Hepatocyte (in vitro differentiated cells): ENCODE measurements around the gene RASA3.

ENCODE experiments used
- EZH2 ChIP-seq: fragments of 200-600 bp; sonication (generic); IDR thresholded peaks from 2 replicates; pipeline ENCODE4 v1.6.1; 2016; ENCODE audit warnings: antibody characterized with exemption, mild to moderate bottlenecking, borderline replicate concordance
- EZH2phosphoT487 ChIP-seq: fragments of 200-600 bp; sonication (generic); IDR thresholded peaks from one replicate; pipeline ENCODE4 v1.6.1; 2018; ENCODE audit warnings: antibody characterized with exemption, mild to moderate bottlenecking, low read depth, moderate library complexity; ENCODE audit not compliant: unreplicated experiment, severe bottlenecking
- TF ChIP-seq, protein P1 (sequence below): fragments of 200-600 bp; sonication (generic); IDR thresholded peaks from 2 replicates; pipeline ENCODE4 v1.5.1; 2016; ENCODE audit warnings: antibody characterized with exemption, mild to moderate bottlenecking; ENCODE audit not compliant: poor library complexity

DNA sequence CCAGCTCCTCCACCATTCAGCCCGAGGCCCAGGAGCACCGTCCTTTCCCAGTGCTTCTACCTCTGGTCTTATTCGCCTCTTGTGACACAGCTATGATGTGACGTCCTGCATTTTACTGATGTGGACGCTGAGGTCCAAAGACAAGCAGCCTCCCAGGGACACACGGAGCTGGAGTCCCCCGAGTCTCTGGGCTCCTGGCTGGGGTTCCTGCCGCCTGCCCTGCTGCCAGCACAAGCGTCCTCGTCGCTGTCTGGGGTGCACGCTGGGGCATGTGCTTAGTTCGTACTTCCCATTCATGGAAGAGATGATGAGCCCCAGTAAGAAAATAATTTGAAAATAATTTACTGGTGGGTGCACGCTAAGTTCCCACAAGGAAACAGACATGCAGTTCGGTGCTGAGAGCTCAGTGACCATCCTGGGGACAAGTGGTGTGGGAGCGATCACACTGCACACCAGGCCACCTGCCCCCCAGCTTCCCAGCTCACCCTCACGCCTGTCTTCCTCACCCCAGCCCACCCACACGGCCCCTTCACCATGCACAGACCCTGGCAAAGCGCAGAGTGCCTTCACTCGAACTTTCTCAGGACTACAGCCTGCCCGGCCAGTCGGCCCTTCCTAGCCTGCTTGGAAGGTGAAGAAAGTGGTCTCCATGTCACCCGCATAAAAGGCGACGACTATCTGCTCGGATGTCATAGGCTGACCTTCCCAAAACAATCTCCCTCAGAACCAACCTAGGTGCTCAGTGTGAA, 32.4 kb upstream of the RASA3 start:
- TF ChIP-seq, protein P1, sequence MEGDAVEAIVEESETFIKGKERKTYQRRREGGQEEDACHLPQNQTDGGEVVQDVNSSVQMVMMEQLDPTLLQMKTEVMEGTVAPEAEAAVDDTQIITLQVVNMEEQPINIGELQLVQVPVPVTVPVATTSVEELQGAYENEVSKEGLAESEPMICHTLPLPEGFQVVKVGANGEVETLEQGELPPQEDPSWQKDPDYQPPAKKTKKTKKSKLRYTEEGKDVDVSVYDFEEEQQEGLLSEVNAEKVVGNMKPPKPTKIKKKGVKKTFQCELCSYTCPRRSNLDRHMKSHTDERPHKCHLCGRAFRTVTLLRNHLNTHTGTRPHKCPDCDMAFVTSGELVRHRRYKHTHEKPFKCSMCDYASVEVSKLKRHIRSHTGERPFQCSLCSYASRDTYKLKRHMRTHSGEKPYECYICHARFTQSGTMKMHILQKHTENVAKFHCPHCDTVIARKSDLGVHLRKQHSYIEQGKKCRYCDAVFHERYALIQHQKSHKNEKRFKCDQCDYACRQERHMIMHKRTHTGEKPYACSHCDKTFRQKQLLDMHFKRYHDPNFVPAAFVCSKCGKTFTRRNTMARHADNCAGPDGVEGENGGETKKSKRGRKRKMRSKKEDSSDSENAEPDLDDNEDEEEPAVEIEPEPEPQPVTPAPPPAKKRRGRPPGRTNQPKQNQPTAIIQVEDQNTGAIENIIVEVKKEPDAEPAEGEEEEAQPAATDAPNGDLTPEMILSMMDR = no peak
- no peak for TF ChIP-seq EZH2
- TF ChIP-seq EZH2phosphoT487 = no peak
